KMS-11 (cell line): ENCODE data around the gene LUZP2.
A peak's percentile ranks its signal among the peaks of the same experiment; 100 is the strongest.

Experiments
- H2AFZ ChIP-seq: fragments of 200-600 bp; sonication (generic); 2 replicates; pipeline ENCODE4 v1.6.1; 2016; ENCODE audit warnings: antibody characterized with exemption, mixed run types, low read depth
- H3K27ac ChIP-seq: fragments of 200-600 bp; sonication (generic); 2 replicates; pipeline ENCODE4 v1.6.1; 2016; ENCODE audit warnings: mild to moderate bottlenecking, mixed run types
- H3K27me3 ChIP-seq: fragments of 200-600 bp; sonication (generic); 2 replicates; pipeline ENCODE4 v1.6.1; 2017; ENCODE audit warnings: mild to moderate bottlenecking, low read depth, mixed run types, moderate library complexity; ENCODE audit not compliant: insufficient read depth
- H3K36me3 ChIP-seq: fragments of 200-600 bp; sonication (generic); 2 replicates; pipeline ENCODE4 v1.6.1; 2017; ENCODE audit warnings: mild to moderate bottlenecking, mixed run types; ENCODE audit not compliant: insufficient read depth
- H3K4me1 ChIP-seq: fragments of 200-600 bp; sonication (generic); 2 replicates; pipeline ENCODE4 v1.6.1; 2016; ENCODE audit warnings: mild to moderate bottlenecking, low read depth, mixed run types; ENCODE audit not compliant: poor library complexity, severe bottlenecking
- H3K4me2 ChIP-seq: fragments of 200-600 bp; sonication (generic); 2 replicates; pipeline ENCODE4 v1.7.0; 2016; ENCODE audit warnings: mild to moderate bottlenecking, mixed run types
- H3K4me3 ChIP-seq: fragments of 200-600 bp; sonication (generic); IDR thresholded peaks from 2 replicates; pipeline ENCODE4 v1.6.1; 2017; ENCODE audit warnings: low read depth, low read length, mixed read lengths; ENCODE audit not compliant: insufficient read depth
- H3K79me2 ChIP-seq: fragments of 200-600 bp; sonication (generic); 2 replicates; pipeline ENCODE4 v1.6.1; 2016; ENCODE audit warnings: low read depth, mixed run types; ENCODE audit not compliant: insufficient read depth
- H3K9ac ChIP-seq: fragments of 200-600 bp; sonication (generic); 2 replicates; pipeline ENCODE4 v1.6.1; 2016; ENCODE audit warnings: mild to moderate bottlenecking, mixed run types
- H4K20me1 ChIP-seq: fragments of 200-600 bp; sonication (generic); 2 replicates; pipeline ENCODE4 v1.6.1; 2016; ENCODE audit warnings: mild to moderate bottlenecking, mixed run types; ENCODE audit not compliant: insufficient read depth
- TF ChIP-seq, protein P1 (sequence below): fragments of 200-600 bp; sonication (generic); conservative IDR thresholded peaks from 2 replicates; pipeline ENCODE4 v1.6.1; 2017; ENCODE audit warnings: low read depth, mild to moderate bottlenecking, antibody characterized with exemption, low read length, moderate library complexity, mixed read lengths

The LUZP2 gene

DNA sequence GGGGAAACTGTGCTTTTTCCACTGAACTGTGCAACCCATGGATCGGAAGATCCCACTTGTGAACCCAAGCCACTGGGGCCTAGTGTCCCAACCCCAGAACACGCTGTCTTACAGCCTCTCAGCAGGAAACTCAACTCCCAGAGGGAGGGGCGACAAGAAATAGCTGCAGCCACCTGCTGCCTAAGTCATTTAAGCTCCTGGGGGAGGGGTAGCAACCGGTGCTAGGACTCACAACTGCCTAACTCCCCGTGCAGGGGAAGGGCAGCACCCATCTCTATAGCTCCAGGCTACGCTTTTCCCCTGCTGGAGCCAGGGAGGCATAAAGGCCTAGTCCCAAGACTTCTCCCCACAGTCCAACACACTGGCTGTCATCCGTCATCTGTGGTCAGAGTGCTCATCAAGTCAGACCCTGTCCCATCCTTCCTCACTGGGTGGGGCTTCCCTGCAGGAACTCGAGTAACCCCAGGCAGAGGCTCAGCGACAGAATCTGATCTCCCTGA lies 363.0 kb downstream of the LUZP2 start:
- no peak overlapping the region for H3K9ac ChIP-seq
- no peak overlapping the region for H2AFZ ChIP-seq
- H3K36me3 ChIP-seq = no peaks in the 10 kb centered on the region; the same call in 1 of the 2 replicates
- H3K27me3 ChIP-seq = no peaks in the 10 kb centered on the region
- TF ChIP-seq, protein P1, sequence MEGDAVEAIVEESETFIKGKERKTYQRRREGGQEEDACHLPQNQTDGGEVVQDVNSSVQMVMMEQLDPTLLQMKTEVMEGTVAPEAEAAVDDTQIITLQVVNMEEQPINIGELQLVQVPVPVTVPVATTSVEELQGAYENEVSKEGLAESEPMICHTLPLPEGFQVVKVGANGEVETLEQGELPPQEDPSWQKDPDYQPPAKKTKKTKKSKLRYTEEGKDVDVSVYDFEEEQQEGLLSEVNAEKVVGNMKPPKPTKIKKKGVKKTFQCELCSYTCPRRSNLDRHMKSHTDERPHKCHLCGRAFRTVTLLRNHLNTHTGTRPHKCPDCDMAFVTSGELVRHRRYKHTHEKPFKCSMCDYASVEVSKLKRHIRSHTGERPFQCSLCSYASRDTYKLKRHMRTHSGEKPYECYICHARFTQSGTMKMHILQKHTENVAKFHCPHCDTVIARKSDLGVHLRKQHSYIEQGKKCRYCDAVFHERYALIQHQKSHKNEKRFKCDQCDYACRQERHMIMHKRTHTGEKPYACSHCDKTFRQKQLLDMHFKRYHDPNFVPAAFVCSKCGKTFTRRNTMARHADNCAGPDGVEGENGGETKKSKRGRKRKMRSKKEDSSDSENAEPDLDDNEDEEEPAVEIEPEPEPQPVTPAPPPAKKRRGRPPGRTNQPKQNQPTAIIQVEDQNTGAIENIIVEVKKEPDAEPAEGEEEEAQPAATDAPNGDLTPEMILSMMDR = no peak
- no peaks in the 10 kb centered on the region for H4K20me1 ChIP-seq
- H3K4me1 ChIP-seq = no peaks in the 10 kb centered on the region
- H3K4me3 ChIP-seq = no peak overlapping the region
- no peak overlapping the region for H3K4me2 ChIP-seq
- H3K27ac ChIP-seq = no peak overlapping the region
- no peaks in the 10 kb centered on the region for H3K79me2 ChIP-seq

- H4K20me1 ChIP-seq = no peaks in the 10 kb centered on the region
- H3K27me3 ChIP-seq = no peaks in the 10 kb centered on the region
- no peak overlapping the region for H3K4me3 ChIP-seq
- H3K9ac ChIP-seq = no peak overlapping the region
- no peak overlapping the region for H2AFZ ChIP-seq
- TF ChIP-seq, protein P1 = no peak
- H3K36me3 ChIP-seq = no peaks in the 10 kb centered on the region; the same call in 1 of the 2 replicates
- H3K4me2 ChIP-seq = no peak overlapping the region
- no peaks in the 10 kb centered on the region for H3K4me1 ChIP-seq
- no peak overlapping the region for H3K27ac ChIP-seq
- no peaks in the 10 kb centered on the region for H3K79me2 ChIP-seq
Measured at GRCh38 chr11:24861440-24861839, 364.6 kb downstream of the LUZP2 start.

GRCh38 chr11:24866743-24867142 lies 369.9 kb downstream of the LUZP2 start:
- Histone ChIP-seq H3K27me3 (no peaks in the 10 kb centered on the region), H3K36me3 (no peaks in the 10 kb centered on the region; the same call in 1 of the 2 replicates), H3K27ac (no peak overlapping the region), H3K4me2 (no peak overlapping the region), H3K9ac (no peak overlapping the region), H3K79me2 (no peaks in the 10 kb centered on the region), H4K20me1 (no peaks in the 10 kb centered on the region), H2AFZ (no peak overlapping the region), H3K4me1 (peaks cover 15% of the 10 kb centered on the region), H3K4me3 (no peak overlapping the region)
- TF ChIP-seq, protein P1 = no peak

- H4K20me1 ChIP-seq = no peaks in the 10 kb centered on the region
- H3K27me3 ChIP-seq = no peaks in the 10 kb centered on the region
- peak overlapping the region; percentile 10; the same call in 1 of the 2 replicates for H2AFZ ChIP-seq
- no peak overlapping the region for H3K4me3 ChIP-seq
- no peaks in the 10 kb centered on the region for H3K79me2 ChIP-seq
- H3K4me1 ChIP-seq = peaks cover 30% of the 10 kb centered on the region
- H3K9ac ChIP-seq = no peak overlapping the region
- peak overlapping the region; percentile 26; the same call in 1 of the 2 replicates for H3K4me2 ChIP-seq
- no peak overlapping the region for H3K27ac ChIP-seq
- TF ChIP-seq, protein P1 = no peak
- H3K36me3 ChIP-seq = no peaks in the 10 kb centered on the region
Measured at GRCh38 chr11:24870048-24870447, 373.2 kb downstream of the LUZP2 start.
